ENCODE measurements around the gene OR4C12. TPM values are rescaled to one million over a fixed set of nuclear protein-coding genes. Genes with fewer than 3 reads are reported as not detected.
A peak's percentile ranks its signal among the peaks of the same experiment; 100 is the strongest.
"Not testable (repeated sequence)": the region's sequence is repeated elsewhere in the genome, so short reads cannot be mapped to it uniquely, and the experiment has no call there.

OR4C12 gene
- total RNA-seq, result not detected

- H3K27ac Mint-ChIP-seq; H3K9me3 Mint-ChIP-seq; H3K27me3 Mint-ChIP-seq; DNase-seq; H3K36me3 Mint-ChIP-seq; CTCF ChIA-PET; H3K4me3 Mint-ChIP-seq; POLR2A ChIA-PET; intact Hi-C loops (cut with micrococcal nuclease); H3K4me1 Mint-ChIP-seq (ENCODE audit: low read depth): not testable (repeated sequence)
Observed at GRCh38 chr11:49982435-49982834, at the start of gene OR4C12. TSS of gene OR4C12 (minus strand) at chr11:49982535. CDS start at chr11:49982501, 34 bp downstream.

GRCh38 chr11:50030193-50030592 is 47.9 kb upstream of the OR4C12 start:
- POLR2A ChIA-PET, result no interaction called here
- peaks cover 18% of the 10 kb centered on the region for H3K9me3 Mint-ChIP-seq
- no peaks in the 10 kb centered on the region for H3K27me3 Mint-ChIP-seq
- no peak overlapping the region for H3K27ac Mint-ChIP-seq
- no peaks in the 10 kb centered on the region for H3K4me1 Mint-ChIP-seq (ENCODE audit: low read depth)
- H3K4me3 Mint-ChIP-seq, result no peak overlapping the region
- CTCF ChIA-PET, result no interaction called here
- DNase-seq, result no peak
- H3K36me3 Mint-ChIP-seq, result no peaks in the 10 kb centered on the region
- intact Hi-C loops (cut with micrococcal nuclease), result no loop called here

- no peak overlapping the region for H3K27ac Mint-ChIP-seq
- peak; percentile 33 for DNase-seq
- intact Hi-C loops (cut with micrococcal nuclease), result no loop called here
- H3K27me3 Mint-ChIP-seq, result no peaks in the 10 kb centered on the region
- no peaks in the 10 kb centered on the region for H3K36me3 Mint-ChIP-seq
- no peaks in the 10 kb centered on the region for H3K4me1 Mint-ChIP-seq (ENCODE audit: low read depth)
- POLR2A ChIA-PET, result no interaction called here
- peaks cover 5% of the 10 kb centered on the region for H3K9me3 Mint-ChIP-seq
- H3K4me3 Mint-ChIP-seq, result no peak overlapping the region
- CTCF ChIA-PET, result interaction anchor here (0.5 to 1.3 kb wide), 3 partner anchors 20 to 1688 kb away, joined by 3 to 4 read pairs (median 3); no protein-coding TSS in a partner anchor
Observed at GRCh38 chr11:49995565-49995964, 13.2 kb upstream of the OR4C12 start.

- H3K4me1 Mint-ChIP-seq (ENCODE audit: low read depth); H3K4me3 Mint-ChIP-seq; CTCF ChIA-PET; DNase-seq; POLR2A ChIA-PET; intact Hi-C loops (cut with micrococcal nuclease); H3K9me3 Mint-ChIP-seq; H3K27me3 Mint-ChIP-seq; H3K36me3 Mint-ChIP-seq; H3K27ac Mint-ChIP-seq: not testable (repeated sequence)
Observed at GRCh38 chr11:49973439-49973838, 8.9 kb downstream of the OR4C12 start.

- CTCF ChIA-PET, result no interaction called here
- Mint-ChIP-seq H3K9me3 (peaks cover 9% of the 10 kb centered on the region), H3K27me3 (no peaks in the 10 kb centered on the region), H3K4me1 (ENCODE audit: low read depth) (no peaks in the 10 kb centered on the region), H3K27ac (no peak within 1 kb of the TSS), H3K4me3 (no peak within 1 kb of the TSS), H3K36me3 (no peaks in the 10 kb centered on the region)
- intact Hi-C loops (cut with micrococcal nuclease), result no loop called here
- no peak for DNase-seq
- POLR2A ChIA-PET, result no interaction called here
Observed at GRCh38 chr11:49952091-49952490, 30.2 kb downstream of the OR4C12 start, which contains the start of gene OR4C13. TSS of gene OR4C13 (plus strand) at chr11:49952391. CDS start at chr11:49952423, 32 bp downstream.

GRCh38 chr11:49948701-49949100 is 33.6 kb downstream of the OR4C12 start:
- DNase-seq; H3K4me1 Mint-ChIP-seq (ENCODE audit: low read depth); H3K36me3 Mint-ChIP-seq; H3K4me3 Mint-ChIP-seq; H3K27ac Mint-ChIP-seq; intact Hi-C loops (cut with micrococcal nuclease); CTCF ChIA-PET; POLR2A ChIA-PET; H3K27me3 Mint-ChIP-seq: not testable (repeated sequence)
- H3K9me3 Mint-ChIP-seq, result peaks cover 21% of the 10 kb centered on the region

Other genes with a start within 250 kb of the OR4C12 start
- not detected for gene OR4C13, start 30.1 kb downstream of the OR4C12 start, total RNA-seq
- gene OR4C45, start 50.3 kb upstream of the OR4C12 start, total RNA-seq, result not detected

All from activated CD4-positive, alpha-beta memory T cell treated with anti-CD3 and anti-CD28 coated beads for 36 hours (primary cell).